ENCODE results near the gene TSHZ1. TPM values are rescaled to one million over a fixed set of nuclear protein-coding genes. Genes with fewer than 3 reads are reported as not detected.

TSHZ1 gene
- total and polyA plus RNA-seq, 2 experiments from 2014 or later, result 2.2 to 4.4 TPM

DNA sequence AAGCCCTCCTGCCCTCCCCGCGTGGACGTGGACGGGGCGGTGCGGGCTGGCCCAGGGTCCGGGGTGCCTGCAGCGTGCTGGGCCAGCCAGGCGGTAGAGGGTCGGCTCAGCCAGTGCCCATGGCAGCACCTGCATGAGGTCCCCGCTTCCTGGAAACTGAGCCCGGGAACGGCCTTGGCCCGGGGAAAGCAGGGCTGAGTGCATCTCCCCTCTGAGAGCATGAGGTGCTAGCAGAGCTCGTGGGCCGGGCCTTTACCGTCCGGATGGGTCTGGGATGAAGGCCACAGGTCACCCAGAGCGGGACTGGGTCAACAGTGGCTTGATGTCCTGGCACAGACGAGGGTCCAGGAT is 39.8 kb downstream of the TSHZ1 start:
- Histone ChIP-seq H3K9me2 (ENCODE audit: insufficient read depth) (no peaks in the 10 kb centered on the region), H3F3A (ENCODE audit: insufficient read depth) (peaks cover 6% of the 10 kb centered on the region; the same call in 1 of the 2 replicates), H3K36me3 (ENCODE audit: low read depth) (no peaks in the 10 kb centered on the region), H4K20me1 (ENCODE audit: insufficient read depth) (no peaks in the 10 kb centered on the region), H3K9ac (no peak overlapping the region), H3K4me3 (no peak overlapping the region), H3K4me1 (ENCODE audit: insufficient read depth) (peaks cover 37% of the 10 kb centered on the region), H3K79me2 (ENCODE audit: insufficient read depth) (peaks cover 87% of the 10 kb centered on the region), H3K4me2 (ENCODE audit: unreplicated experiment) (no peak overlapping the region), H3K9me3 (ENCODE audit: low read depth) (no peaks in the 10 kb centered on the region), H3K27ac (no peak overlapping the region), H2AFZ (no peak overlapping the region), H3K27me3 (replicated peaks; ENCODE audit: insufficient read depth) (no peaks in the 10 kb centered on the region)
- no peak for DNase-seq
- TF ChIP-seq EZH2 (IDR thresholded peaks at IDR 0.05; ENCODE audit: insufficient read depth, poor library complexity, severe bottlenecking) (no peak), EZH2phosphoT487 (IDR thresholded peaks at IDR 0.05; ENCODE audit: insufficient read depth, low read depth) (no peak)
- in situ Hi-C loops (cut with MboI), result no loop called here
- 91 to 93% methylated on average over 20 of the region's 20 CpGs for WGBS, 2 experiments (ENCODE audit: low coverage in 1 of 2, low lambda C conversion rate in 2 of 2, missing lambda C conversion rate in 2 of 2)

DNA sequence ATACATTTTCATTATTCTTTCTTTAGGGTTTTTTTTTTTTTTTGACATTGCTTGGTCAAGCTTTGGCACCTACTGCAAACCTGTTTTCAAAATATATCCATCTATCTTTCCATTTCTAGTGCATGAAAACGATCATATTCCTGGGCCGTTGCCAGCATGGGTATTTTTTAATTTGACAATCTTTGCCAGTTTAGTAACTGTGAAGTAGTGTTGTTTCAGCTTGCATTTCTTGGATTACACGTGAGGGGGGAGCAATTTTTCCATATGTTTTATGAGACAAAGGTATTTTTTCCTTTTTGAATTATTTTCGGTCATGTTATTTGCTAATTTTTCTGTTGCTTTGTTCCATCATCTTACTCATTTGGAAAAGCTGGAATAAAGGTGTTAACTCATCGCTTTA is 40.9 kb downstream of the TSHZ1 start:
- Histone ChIP-seq H3K27me3 (replicated peaks; ENCODE audit: insufficient read depth) (no peaks in the 10 kb centered on the region), H3K4me3 (no peak overlapping the region), H3K9me3 (ENCODE audit: low read depth) (no peaks in the 10 kb centered on the region), H3F3A (ENCODE audit: insufficient read depth) (peaks cover 6% of the 10 kb centered on the region; the same call in 1 of the 2 replicates), H4K20me1 (ENCODE audit: insufficient read depth) (no peaks in the 10 kb centered on the region), H3K27ac (no peak overlapping the region), H3K79me2 (ENCODE audit: insufficient read depth) (peaks cover 84% of the 10 kb centered on the region), H3K4me1 (ENCODE audit: insufficient read depth) (peaks cover 40% of the 10 kb centered on the region), H3K36me3 (ENCODE audit: low read depth) (no peaks in the 10 kb centered on the region), H3K9me2 (ENCODE audit: insufficient read depth) (no peaks in the 10 kb centered on the region), H3K9ac (no peak overlapping the region), H2AFZ (no peak overlapping the region), H3K4me2 (ENCODE audit: unreplicated experiment) (no peak overlapping the region)
- DNase-seq, result no peak
- WGBS, 2 experiments (ENCODE audit: low coverage in 1 of 2, low lambda C conversion rate in 2 of 2, missing lambda C conversion rate in 2 of 2), result 72 to 78% methylated on average over 5 of the region's 5 CpGs
- in situ Hi-C loops (cut with MboI), result no loop called here
- TF ChIP-seq EZH2phosphoT487 (IDR thresholded peaks at IDR 0.05; ENCODE audit: insufficient read depth, low read depth) (no peak), EZH2 (IDR thresholded peaks at IDR 0.05; ENCODE audit: insufficient read depth, poor library complexity, severe bottlenecking) (no peak)

DNA sequence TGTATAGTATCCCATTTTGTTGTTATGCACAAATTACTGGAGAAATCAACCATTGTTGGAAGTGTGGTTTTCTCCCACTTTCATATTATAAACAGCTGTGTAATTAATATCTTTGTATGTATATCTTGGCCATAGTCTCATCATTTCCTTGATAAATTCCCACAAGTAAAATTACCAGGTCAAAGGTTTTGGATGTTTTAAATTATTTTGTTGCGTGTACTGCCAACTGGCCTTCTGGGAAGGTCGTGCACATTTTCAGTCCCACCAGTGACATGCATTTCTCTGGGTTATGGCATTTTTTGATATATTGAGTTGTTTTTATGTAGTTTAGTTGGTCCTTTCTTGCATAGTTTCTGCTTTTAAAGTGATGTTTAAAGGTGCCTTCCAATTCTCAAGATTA is 41.5 kb downstream of the TSHZ1 start:
- H3K9me2 ChIP-seq (ENCODE audit: insufficient read depth), result no peaks in the 10 kb centered on the region
- H3K27ac ChIP-seq, result no peak overlapping the region
- no peaks in the 10 kb centered on the region for H3K27me3 ChIP-seq (replicated peaks; ENCODE audit: insufficient read depth)
- DNase-seq, result no peak
- peaks cover 38% of the 10 kb centered on the region for H3K4me1 ChIP-seq (ENCODE audit: insufficient read depth)
- H3F3A ChIP-seq (ENCODE audit: insufficient read depth), result peaks cover 6% of the 10 kb centered on the region; the same call in 1 of the 2 replicates
- 25 to 36% methylated on average over 2 of the region's 2 CpGs for WGBS, 2 experiments (ENCODE audit: low coverage in 1 of 2, low lambda C conversion rate in 2 of 2, missing lambda C conversion rate in 2 of 2)
- no peaks in the 10 kb centered on the region for H4K20me1 ChIP-seq (ENCODE audit: insufficient read depth)
- in situ Hi-C loops (cut with MboI), result no loop called here
- peak overlapping the region; percentile 17 for H3K4me2 ChIP-seq (ENCODE audit: unreplicated experiment)
- no peak overlapping the region for H3K9ac ChIP-seq
- TF ChIP-seq EZH2phosphoT487 (IDR thresholded peaks at IDR 0.05; ENCODE audit: insufficient read depth, low read depth), result no peak
- no peak for TF ChIP-seq EZH2 (IDR thresholded peaks at IDR 0.05; ENCODE audit: insufficient read depth, poor library complexity, severe bottlenecking)
- H3K36me3 ChIP-seq (ENCODE audit: low read depth), result no peaks in the 10 kb centered on the region
- no peak overlapping the region for H3K4me3 ChIP-seq
- no peaks in the 10 kb centered on the region for H3K9me3 ChIP-seq (ENCODE audit: low read depth)
- H2AFZ ChIP-seq, result no peak overlapping the region
- H3K79me2 ChIP-seq (ENCODE audit: insufficient read depth), result peaks cover 77% of the 10 kb centered on the region

DNA sequence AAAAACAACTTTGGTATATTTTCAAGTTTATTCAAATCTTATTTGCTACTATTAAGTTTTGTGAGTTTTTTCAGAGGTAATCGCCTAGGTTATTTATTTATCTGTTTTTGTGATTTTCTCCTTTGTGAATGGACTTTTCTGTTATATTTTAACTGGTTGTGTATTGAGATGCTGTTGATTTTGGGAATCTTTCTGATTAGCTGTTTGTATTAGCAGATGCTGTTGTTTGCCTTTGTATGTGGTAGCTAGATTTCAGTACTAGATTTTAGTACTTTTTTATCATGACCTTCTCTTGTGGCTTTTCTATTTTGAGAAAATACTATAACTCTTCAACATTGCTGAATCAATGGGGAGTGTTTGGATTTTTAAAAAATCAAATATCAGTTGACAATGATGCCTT is 42.4 kb downstream of the TSHZ1 start:
- Histone ChIP-seq H3K4me2 (ENCODE audit: unreplicated experiment) (peak overlapping the region; percentile 60), H4K20me1 (ENCODE audit: insufficient read depth) (no peaks in the 10 kb centered on the region), H3K9me2 (ENCODE audit: insufficient read depth) (no peaks in the 10 kb centered on the region), H3K36me3 (ENCODE audit: low read depth) (no peaks in the 10 kb centered on the region), H3K27ac (0 out of 2 replicates have a peak overlapping the region, but pooled peaks have one; percentile 14), H3K79me2 (ENCODE audit: insufficient read depth) (peaks cover 81% of the 10 kb centered on the region), H3F3A (ENCODE audit: insufficient read depth) (peaks cover 4% of the 10 kb centered on the region; the same call in 1 of the 2 replicates), H3K27me3 (replicated peaks; ENCODE audit: insufficient read depth) (no peaks in the 10 kb centered on the region), H3K9ac (peak overlapping the region; percentile 65), H2AFZ (peak overlapping the region; percentile 79), H3K4me3 (peak overlapping the region; percentile 47), H3K9me3 (ENCODE audit: low read depth) (no peaks in the 10 kb centered on the region), H3K4me1 (ENCODE audit: insufficient read depth) (peaks cover 37% of the 10 kb centered on the region)
- no peak for DNase-seq
- TF ChIP-seq EZH2phosphoT487 (IDR thresholded peaks at IDR 0.05; ENCODE audit: insufficient read depth, low read depth) (no peak), EZH2 (IDR thresholded peaks at IDR 0.05; ENCODE audit: insufficient read depth, poor library complexity, severe bottlenecking) (no peak)
- WGBS, 2 experiments (ENCODE audit: low coverage in 1 of 2, low lambda C conversion rate in 2 of 2, missing lambda C conversion rate in 2 of 2), result 97 to 98% methylated on average over 1 of the region's 1 CpG
- in situ Hi-C loops (cut with MboI), result no loop called here

DNA sequence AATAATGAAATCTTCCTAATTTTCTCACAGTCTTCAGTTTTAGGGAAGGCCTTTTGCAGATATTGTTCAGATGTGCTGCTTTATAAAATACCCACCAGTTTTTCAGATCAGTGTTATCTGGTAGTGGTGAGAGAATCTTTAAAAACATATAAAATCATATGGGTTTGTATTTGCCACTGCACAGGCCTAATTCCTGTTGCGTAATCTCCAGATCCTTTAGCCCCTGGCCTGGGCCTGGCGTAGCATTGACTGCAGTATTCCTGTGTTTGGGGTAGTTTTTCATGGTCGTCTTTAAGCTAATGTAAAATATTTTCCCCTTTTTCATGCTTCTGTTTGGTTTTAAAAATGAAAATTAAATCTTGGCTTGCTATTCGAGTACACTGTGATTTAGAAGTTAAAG is 43.2 kb downstream of the TSHZ1 start:
- Histone ChIP-seq H3K9ac (peak overlapping the region; percentile 65), H3K9me2 (ENCODE audit: insufficient read depth) (no peaks in the 10 kb centered on the region), H3K36me3 (ENCODE audit: low read depth) (no peaks in the 10 kb centered on the region), H3K79me2 (ENCODE audit: insufficient read depth) (peaks cover 76% of the 10 kb centered on the region), H3K4me3 (peak overlapping the region; percentile 47), H3K27ac (peak overlapping the region; percentile 14; the same call in 1 of the 2 replicates), H4K20me1 (ENCODE audit: insufficient read depth) (no peaks in the 10 kb centered on the region), H3K9me3 (ENCODE audit: low read depth) (no peaks in the 10 kb centered on the region), H3K4me2 (ENCODE audit: unreplicated experiment) (peak overlapping the region; percentile 60), H3K27me3 (replicated peaks; ENCODE audit: insufficient read depth) (no peaks in the 10 kb centered on the region), H2AFZ (peak overlapping the region; percentile 79), H3F3A (ENCODE audit: insufficient read depth) (no peaks in the 10 kb centered on the region), H3K4me1 (ENCODE audit: insufficient read depth) (peaks cover 31% of the 10 kb centered on the region)
- in situ Hi-C loops (cut with MboI), result no loop called here
- WGBS, 2 experiments (ENCODE audit: low coverage in 1 of 2, low lambda C conversion rate in 2 of 2, missing lambda C conversion rate in 2 of 2), result 43 to 46% methylated on average over 4 of the region's 4 CpGs
- DNase-seq, result peak; percentile 59
- no peak for TF ChIP-seq EZH2phosphoT487 (IDR thresholded peaks at IDR 0.05; ENCODE audit: insufficient read depth, low read depth)
- TF ChIP-seq EZH2 (IDR thresholded peaks at IDR 0.05; ENCODE audit: insufficient read depth, poor library complexity, severe bottlenecking), result no peak
